H1 (cell line): Measurements from ENCODE around the gene ZNF316. TPM values are rescaled to one million over a fixed set of nuclear protein-coding genes. Genes with fewer than 3 reads are reported as not detected.

Source experiments
- CBX8 ChIP-seq: fragments of 300-800, 300-1000 bp; sonication (generic); IDR thresholded peaks from 2 replicates; pipeline ENCODE4 v1.7.1; 2016; ENCODE audit warnings: low read depth, low read length, borderline replicate concordance
- CTCF ChIP-seq, 3 experiments: IDR thresholded peaks; 1 replicate in 2 of 3; 2 replicates in 1 of 3; pipeline versions ENCODE4 v1.5.1 to v1.6.1; 2011; ENCODE audit warnings: low read length in 3 of 3, mild to moderate bottlenecking in 3 of 3, inconsistent platforms in 2 of 3, low read depth in 1 of 3, moderate library complexity in 1 of 3; ENCODE audit not compliant: insufficient read depth in 1 of 3; ENCODE audit errors: control extremely low read depth in 1 of 3
- POLR2AphosphoS5 ChIP-seq: IDR thresholded peaks from 2 replicates; pipeline ENCODE4 v1.6.1; 2011; ENCODE audit warnings: low read depth, low read length
- ZNF274 ChIP-seq: IDR thresholded peaks from 2 replicates; pipeline ENCODE4 v1.7.0; 2012; ENCODE audit warnings: low read length, borderline replicate concordance; ENCODE audit errors: extremely low read depth
- polyA plus RNA-seq, 7 experiments: library from polyadenylated mRNA; depleted of rRNA in 3 of 7; stranded (reverse) in 5 of 7; unstranded in 2 of 7; fragments of >200 nt in 5 of 7; fragments of 200-250 nt in 2 of 7; gene quantifications; 1 replicate in 5 of 7; 2 replicates in 1 of 7; 4 replicates in 1 of 7; pipeline versions ENCODE4 v1.2.1 to v1.2.3, GENCODE V29; 2011 to 2013; ENCODE audit warnings: missing spikeins in 2 of 7, mixed read lengths in 2 of 7
- total RNA-seq: library from RNA; stranded (reverse); fragmentation: NEBNext Ultra II Directional; extraction: Animal tissue kit (Norgen Biotek cat#: 25700); gene quantifications from 2 replicates; pipeline ENCODE4 v1.2.1, GENCODE V29; 2021

Gene ZNF316
- total and polyA plus RNA-seq, 2 of the 8 experiments (the other 6 are each of a cell fraction or from before 2014, with no cell fraction given), result 3.6 to 13.7 TPM

GRCh38 chr7:6651851-6652445, 14.8 kb downstream of the ZNF316 start (continued):
- TF ChIP-seq CTCF (IDR thresholded peaks at IDR 0.05; ENCODE audit: control extremely low read depth in 1 of 3, insufficient read depth in 1 of 3, low read depth in 1 of 3, low read length in 3 of 3) (no peak), ZNF274 (no peak), CBX8 (no peak), POLR2AphosphoS5 (no peak)
